CD8-positive, alpha-beta memory T cell (primary cell): Measurements from ENCODE around the gene TMEM184B. TPM values are rescaled to one million over a fixed set of nuclear protein-coding genes. Genes with fewer than 3 reads are reported as not detected.
A peak's percentile ranks its signal among the peaks of the same experiment; 100 is the strongest.

Source experiments
- CTCF ChIA-PET: fragments of 350-600 bp; sonication (Branson Sonifier 250); formaldehyde crosslinking; loops from one replicate; lab custom pipeline; 2021; ENCODE audit warnings: antibody characterized with exemption; lab: Charles Lee
- POLR2A ChIA-PET: fragments of 350-600 bp; sonication (Branson Sonifier 250); formaldehyde crosslinking; loops from one replicate; lab custom pipeline; 2021; ENCODE audit warnings: antibody characterized with exemption; lab: Charles Lee
- DNase-seq, 5 donors: peaks; one replicate each; pipeline versions ENCODE4 v3.0.0 to v3.0.0-alpha.2; 2020 to 2022; ENCODE audit warnings: mixed read lengths in 1 of 5
- H3K27ac ChIP-seq: one replicate; pipeline ENCODE4 v1.7.0; 2013; ENCODE audit warnings: low read depth, mild to moderate bottlenecking, low read length, moderate library complexity
- H3K27me3 ChIP-seq: 2 replicates; pipeline ENCODE4 v1.7.0; 2013; ENCODE audit warnings: low read length, mild to moderate bottlenecking; ENCODE audit not compliant: insufficient read depth, poor library complexity, severe bottlenecking
- H3K36me3 ChIP-seq: 2 replicates; pipeline ENCODE4 v1.7.0; 2013; ENCODE audit warnings: mild to moderate bottlenecking, low read length, moderate library complexity; ENCODE audit not compliant: insufficient read depth
- H3K4me1 ChIP-seq: 2 replicates; pipeline ENCODE4 v1.7.0; 2013; ENCODE audit warnings: mild to moderate bottlenecking, low read length, moderate library complexity; ENCODE audit not compliant: insufficient read depth
- H3K4me3 ChIP-seq: 2 replicates; pipeline ENCODE4 v1.7.0; 2013; ENCODE audit warnings: mild to moderate bottlenecking, low read length
- H3K9me3 ChIP-seq: 2 replicates; pipeline ENCODE4 v1.7.0; 2013; ENCODE audit warnings: mild to moderate bottlenecking, low read length
- H3K27ac Mint-ChIP-seq, 8 donors: one replicate each; pipeline ENCODE4 v1.8.0; 2020 to 2021; ENCODE audit warnings: mixed read lengths in 8 of 8, mild to moderate bottlenecking in 6 of 8, inconsistent platforms in 3 of 8, moderate library complexity in 3 of 8
- H3K27me3 Mint-ChIP-seq, 2 donors: one replicate each; pipeline ENCODE4 v1.8.0; 2020 to 2021; ENCODE audit warnings: mixed read lengths in 2 of 2, mild to moderate bottlenecking in 1 of 2, moderate library complexity in 1 of 2
- H3K36me3 Mint-ChIP-seq, 3 donors: one replicate each; pipeline ENCODE4 v1.8.0; 2020 to 2021; ENCODE audit warnings: mixed read lengths in 3 of 3, inconsistent platforms in 1 of 3, mild to moderate bottlenecking in 1 of 3
- H3K4me1 Mint-ChIP-seq, 3 donors: one replicate each; pipeline ENCODE4 v1.8.0; 2020 to 2021; ENCODE audit warnings: mixed read lengths in 3 of 3, inconsistent platforms in 1 of 3, mild to moderate bottlenecking in 1 of 3
- H3K4me3 Mint-ChIP-seq, 7 donors: one replicate each; pipeline ENCODE4 v1.8.0; 2020 to 2021; ENCODE audit warnings: mixed read lengths in 7 of 7, mild to moderate bottlenecking in 6 of 7, moderate library complexity in 4 of 7, inconsistent platforms in 2 of 7
- H3K9me3 Mint-ChIP-seq, 5 donors: one replicate each; pipeline ENCODE4 v1.8.0; 2020 to 2022; ENCODE audit warnings: mixed read lengths in 5 of 5, mild to moderate bottlenecking in 3 of 5, moderate library complexity in 2 of 5, inconsistent platforms in 1 of 5
- polyA plus RNA-seq: library from polyadenylated mRNA; unstranded; fragments of 300-500 nt; fragmentation: Illumina TruSeq; gene quantifications from one replicate; pipeline ENCODE4 v1.2.3, GENCODE V29; 2021
- total RNA-seq, 2 experiments: library from RNA; stranded (reverse); gene quantifications; one replicate each; pipeline ENCODE4 v1.2.3, GENCODE V29; 2021

TMEM184B gene
- total and polyA plus RNA-seq, 3 experiments from 2014 or later = 23.4 to 31.7 (median 29.0) TPM

DNA sequence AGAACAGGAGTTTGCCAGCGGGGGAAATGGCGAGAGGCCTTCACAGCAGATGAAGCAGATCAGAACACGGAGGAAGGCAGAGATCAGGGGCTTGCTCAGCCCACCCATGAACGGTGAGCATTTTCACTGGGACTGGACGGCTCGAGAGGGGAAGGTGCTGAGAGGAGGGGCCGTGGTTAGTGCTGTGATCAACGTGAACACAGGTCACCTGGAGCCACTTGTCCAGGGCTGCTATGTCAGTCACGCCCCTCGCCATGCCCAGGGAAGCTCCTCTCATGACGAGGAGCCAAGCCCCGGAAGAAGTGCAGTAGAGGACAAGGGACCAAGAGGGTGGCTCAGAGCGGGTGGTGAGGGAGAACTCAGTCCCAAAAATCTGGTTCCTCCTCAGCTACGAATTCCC is 98.2 kb downstream of the TMEM184B start:
- DNase-seq = no peak
- Mint-ChIP-seq H3K27ac (peak overlapping the region in 4 of 8 donors; percentile 54 to 96 (median 86)), H3K36me3 (peaks cover 0 to 11% (median 5%) of the 10 kb centered on the region in 3 donors)

DNA sequence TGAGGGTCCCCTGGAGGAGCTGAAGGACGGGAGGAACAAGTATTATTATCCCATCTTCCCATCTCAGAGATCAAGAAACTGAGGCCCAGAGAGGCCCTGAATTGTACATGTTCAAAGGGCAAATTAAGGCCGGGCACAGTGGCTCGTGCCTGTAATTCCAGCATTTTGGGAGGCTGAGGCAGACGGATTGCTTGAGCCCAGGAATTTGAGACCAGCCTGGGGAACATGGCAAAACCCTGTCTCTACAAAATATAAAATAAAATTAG is 99.2 kb downstream of the TMEM184B start:
- POLR2A ChIA-PET = no interaction called here
- peaks cover 43% of the 10 kb centered on the region for H3K4me1 ChIP-seq
- no peak for DNase-seq
- H3K36me3 ChIP-seq = peaks cover 6% of the 10 kb centered on the region
- no peaks in the 10 kb centered on the region for H3K9me3 ChIP-seq
- H3K36me3 Mint-ChIP-seq = peaks cover 0 to 20% (median 6%) of the 10 kb centered on the region in 3 donors
- CTCF ChIA-PET = no interaction called here
- H3K9me3 Mint-ChIP-seq = no peaks in the 10 kb centered on the region
- H3K4me3 ChIP-seq = no peak overlapping the region
- no peaks in the 10 kb centered on the region for H3K27me3 Mint-ChIP-seq
- no peaks in the 10 kb centered on the region for H3K27me3 ChIP-seq
- H3K4me3 Mint-ChIP-seq = no peak overlapping the region
- peaks cover 43 to 53% (median 51%) of the 10 kb centered on the region in 3 donors for H3K4me1 Mint-ChIP-seq
- no peak overlapping the region for H3K27ac ChIP-seq
- peak overlapping the region in 6 of 8 donors; percentile 81 to 98 (median 95) for H3K27ac Mint-ChIP-seq

More for the DNA sequence above, 98.2 kb downstream of the TMEM184B start:
- Mint-ChIP-seq H3K4me1 (peaks cover 48 to 61% (median 61%) of the 10 kb centered on the region in 3 donors), H3K27me3 (no peaks in the 10 kb centered on the region), H3K4me3 (no peak overlapping the region), H3K9me3 (no peaks in the 10 kb centered on the region)
- Histone ChIP-seq H3K9me3 (no peaks in the 10 kb centered on the region), H3K27me3 (no peaks in the 10 kb centered on the region), H3K4me3 (no peak overlapping the region), H3K4me1 (peaks cover 44% of the 10 kb centered on the region), H3K36me3 (no peaks in the 10 kb centered on the region), H3K27ac (no peak overlapping the region)
- CTCF ChIA-PET = no interaction called here
- POLR2A ChIA-PET = no interaction called here

DNA sequence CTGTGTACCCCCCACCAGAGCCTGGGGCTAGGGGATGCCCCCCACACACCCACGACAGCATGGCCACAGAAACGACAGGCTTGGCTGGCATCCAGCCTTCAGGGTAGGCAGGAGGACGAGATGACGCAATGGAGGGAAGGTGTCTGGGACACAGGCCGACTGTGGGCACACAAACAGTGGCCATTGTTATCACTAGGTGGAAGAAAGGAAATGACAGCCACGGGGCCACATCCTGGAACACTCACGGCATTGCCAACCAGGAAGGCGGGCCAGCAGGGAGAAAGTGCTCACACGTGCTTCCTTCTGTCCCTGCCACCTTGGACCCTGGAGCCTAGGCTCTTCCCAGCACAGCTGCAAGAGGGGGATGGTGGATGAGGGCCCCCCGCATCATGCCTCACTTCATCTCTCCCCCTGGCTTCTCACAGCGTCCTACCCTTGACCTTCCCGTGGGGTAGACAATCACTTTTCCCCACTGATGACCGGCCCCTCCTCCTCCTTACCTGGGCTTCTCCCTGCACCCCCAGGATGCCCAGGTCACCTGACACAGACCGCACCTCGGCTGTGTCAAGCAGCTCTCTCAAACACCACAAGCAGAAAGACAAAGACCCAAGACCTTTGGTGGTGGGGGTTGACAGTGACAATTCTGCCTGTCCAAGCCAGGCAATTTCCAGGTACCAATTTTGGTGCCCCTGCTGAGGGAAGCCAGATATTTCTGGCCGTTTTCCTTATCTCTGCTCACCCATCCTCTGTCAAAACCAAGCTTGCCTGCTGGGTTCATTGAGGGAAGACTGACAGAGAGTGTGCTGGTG is 99.8 kb downstream of the TMEM184B start:
- Mint-ChIP-seq H3K27ac (peak overlapping the region; percentile 61 to 98 (median 94)), H3K4me1 (peaks cover 43 to 51% (median 49%) of the 10 kb centered on the region in 3 donors), H3K27me3 (no peaks in the 10 kb centered on the region), H3K9me3 (no peaks in the 10 kb centered on the region), H3K36me3 (peaks cover 0 to 23% (median 7%) of the 10 kb centered on the region in 3 donors), H3K4me3 (peak overlapping the region in 6 of 7 donors; percentile 28 to 54 (median 42))
- Histone ChIP-seq H3K9me3 (no peaks in the 10 kb centered on the region), H3K27me3 (no peaks in the 10 kb centered on the region), H3K36me3 (peaks cover 6% of the 10 kb centered on the region), H3K4me3 (no peak overlapping the region), H3K27ac (no peak overlapping the region), H3K4me1 (peaks cover 43% of the 10 kb centered on the region)
- CTCF ChIA-PET = interaction anchor here (0.9 kb wide), 1 partner anchor 38 kb away, joined by 3 read pairs; no protein-coding TSS in a partner anchor
- peak; percentile 49 to 79 (median 62) for DNase-seq
- POLR2A ChIA-PET = no interaction called here

DNA sequence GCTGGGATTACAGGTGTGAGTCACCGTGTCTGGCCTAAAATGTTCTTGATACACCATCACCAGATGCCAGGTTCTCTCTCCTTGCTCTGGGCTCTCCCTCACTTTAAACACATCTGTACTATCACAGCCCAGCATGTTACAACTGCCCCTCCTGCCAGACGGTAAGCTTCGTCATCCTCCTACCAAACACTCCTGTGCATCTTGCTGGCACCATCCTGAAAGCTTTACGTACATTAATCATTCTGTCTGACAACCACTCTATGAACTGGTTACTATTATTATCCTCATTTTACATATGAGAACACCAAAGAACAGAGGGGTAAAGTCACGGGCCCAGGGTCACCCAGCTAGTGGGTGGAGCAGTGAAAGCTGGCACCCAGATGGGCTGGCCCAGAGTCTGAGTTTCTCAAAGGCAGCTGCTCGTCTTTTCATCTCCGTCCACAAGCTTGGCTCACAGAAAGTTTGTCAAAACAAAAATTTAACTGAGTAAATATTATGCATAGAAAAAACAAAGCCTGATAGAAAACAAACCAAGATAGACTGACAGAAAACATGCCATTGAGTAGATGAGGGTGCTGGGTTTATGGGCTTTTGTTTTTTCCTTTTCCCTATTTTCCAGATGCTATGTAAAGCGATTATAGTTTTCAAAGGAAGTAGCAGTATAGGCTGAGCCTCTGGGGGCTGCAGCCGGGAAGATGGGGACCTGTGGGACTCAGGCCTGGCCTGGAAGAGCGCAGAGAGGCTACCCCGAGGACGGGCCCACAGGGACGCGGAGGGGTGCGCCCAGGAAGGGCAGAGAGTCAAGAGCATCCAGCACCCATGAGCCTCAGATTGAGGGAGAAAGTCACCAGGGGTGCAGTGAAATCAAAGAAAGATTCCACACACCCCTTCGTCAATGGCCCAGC is 100.6 kb downstream of the TMEM184B start:
- no peaks in the 10 kb centered on the region for H3K9me3 ChIP-seq
- H3K27ac ChIP-seq = no peak overlapping the region
- Mint-ChIP-seq H3K27me3 (no peaks in the 10 kb centered on the region), H3K36me3 (peaks cover 0 to 31% (median 10%) of the 10 kb centered on the region in 3 donors), H3K27ac (peak overlapping the region; percentile 61 to 98 (median 94)), H3K4me3 (peak overlapping the region in 4 of 7 donors; percentile 32 to 77 (median 42)), H3K9me3 (no peaks in the 10 kb centered on the region), H3K4me1 (peaks cover 43 to 44% (median 43%) of the 10 kb centered on the region in 3 donors)
- ChIA-PET CTCF (interaction anchor here (0.9 to 1.7 kb wide), 2 partner anchors 38 to 120 kb away, joined by 3 to 6 read pairs; no protein-coding TSS in a partner anchor), POLR2A (no interaction called here)
- no peak overlapping the region for H3K4me3 ChIP-seq
- no peak for DNase-seq
- peaks cover 38% of the 10 kb centered on the region for H3K4me1 ChIP-seq
- peaks cover 9% of the 10 kb centered on the region for H3K36me3 ChIP-seq
- no peaks in the 10 kb centered on the region for H3K27me3 ChIP-seq

DNA sequence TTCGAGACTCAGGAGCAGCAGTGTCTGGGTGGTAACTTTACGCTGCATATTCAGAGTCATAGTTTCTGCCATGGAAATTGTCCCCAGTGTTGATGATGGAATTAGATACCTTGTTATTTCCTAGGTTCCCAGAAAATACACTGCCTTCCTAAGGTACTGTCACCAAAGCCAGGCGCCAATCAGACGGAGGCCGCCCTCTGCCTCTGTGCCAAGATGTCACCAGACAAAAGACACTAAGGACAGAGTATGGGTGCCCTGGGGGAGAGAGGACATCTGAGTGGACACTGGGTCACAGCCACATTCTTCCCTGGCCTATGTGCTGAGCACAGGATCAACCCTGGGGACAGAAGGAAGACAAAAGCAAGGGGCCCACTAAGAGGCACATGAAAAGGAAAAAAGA is 102.3 kb downstream of the TMEM184B start:
- no peak for DNase-seq
- ChIA-PET CTCF (interaction anchor here (1.7 kb wide), 1 partner anchor 118 kb away, joined by 6 read pairs; no protein-coding TSS in a partner anchor), POLR2A (no interaction called here)
- H3K4me1 Mint-ChIP-seq = peaks cover 26 to 30% (median 26%) of the 10 kb centered on the region in 3 donors
- H3K9me3 Mint-ChIP-seq = no peaks in the 10 kb centered on the region
- no peak overlapping the region for H3K4me3 ChIP-seq
- no peak overlapping the region for H3K27ac ChIP-seq
- H3K27me3 Mint-ChIP-seq = no peaks in the 10 kb centered on the region
- no peaks in the 10 kb centered on the region for H3K27me3 ChIP-seq
- peaks cover 21% of the 10 kb centered on the region for H3K4me1 ChIP-seq
- no peaks in the 10 kb centered on the region for H3K9me3 ChIP-seq
- peaks cover 9% of the 10 kb centered on the region for H3K36me3 ChIP-seq
- peak overlapping the region in 5 of 8 donors; percentile 30 to 84 (median 65) for H3K27ac Mint-ChIP-seq
- H3K4me3 Mint-ChIP-seq = no peak overlapping the region
- peaks cover 0 to 41% (median 14%) of the 10 kb centered on the region in 3 donors for H3K36me3 Mint-ChIP-seq

Other genes with a start within 250 kb of the TMEM184B start
- 10 to 100 TPM; 21.0 to 22.5 TPM for gene PICK1, start 215.6 kb downstream of the TMEM184B start, total RNA-seq
- 9.4 TPM for gene PICK1, start 215.6 kb downstream of the TMEM184B start, polyA plus RNA-seq
- under 1 TPM in 1 of 2 experiments, not detected in 1; 0.35 TPM for gene SLC16A8, start 188.8 kb downstream of the TMEM184B start, total RNA-seq
- not detected for gene SLC16A8, start 188.8 kb downstream of the TMEM184B start, polyA plus RNA-seq
- under 1 TPM; 0.53 to 0.58 TPM for gene BAIAP2L2, start 162.3 kb downstream of the TMEM184B start, total RNA-seq
- gene BAIAP2L2, start 162.3 kb downstream of the TMEM184B start, polyA plus RNA-seq = not detected
- gene PLA2G6, start 91.2 kb downstream of the TMEM184B start, total RNA-seq = 10 to 100 TPM; 33.0 to 34.1 TPM
- 5.6 TPM for gene PLA2G6, start 91.2 kb downstream of the TMEM184B start, polyA plus RNA-seq
- gene MAFF, start 71.0 kb downstream of the TMEM184B start, total RNA-seq = 1 to 10 TPM; 7.4 to 7.8 TPM
- 4.6 TPM for gene MAFF, start 71.0 kb downstream of the TMEM184B start, polyA plus RNA-seq
- gene CSNK1E, start 44.4 kb upstream of the TMEM184B start, total RNA-seq = 100 to 1,000 TPM; 102 to 105 TPM
- gene CSNK1E, start 44.4 kb upstream of the TMEM184B start, polyA plus RNA-seq = 14.1 TPM
- gene KCNJ4, start 182.2 kb upstream of the TMEM184B start, total RNA-seq = not detected
- gene KCNJ4, start 182.2 kb upstream of the TMEM184B start, polyA plus RNA-seq = not detected
- under 1 TPM; 0.13 to 0.33 TPM for gene KDELR3, start 195.1 kb upstream of the TMEM184B start, total RNA-seq
- 0.45 TPM for gene KDELR3, start 195.1 kb upstream of the TMEM184B start, polyA plus RNA-seq
- gene DDX17, start 233.3 kb upstream of the TMEM184B start, total RNA-seq = 100 to 1,000 TPM; 358 to 369 TPM
- 41.4 TPM for gene DDX17, start 233.3 kb upstream of the TMEM184B start, polyA plus RNA-seq